ENCODE data around the gene CYP24A1.

The CYP24A1 gene

GRCh38 chr20:54212871-54213270 is 39.1 kb upstream of the CYP24A1 start:
- ChIA-PET CTCF (interaction anchor here (1.0 to 19.1 kb wide), 6 partner anchors 10 to 439 kb away, joined by 3 to 1179 read pairs (median 32); no protein-coding TSS in a partner anchor), POLR2A (interaction anchor here (0.6 kb wide), 1 partner anchor 338 kb away, joined by 3 read pairs; no protein-coding TSS in a partner anchor)
- DNase-seq (ENCODE audit: low read depth, low spot score): no peak
- TF ChIP-seq, protein P1, sequence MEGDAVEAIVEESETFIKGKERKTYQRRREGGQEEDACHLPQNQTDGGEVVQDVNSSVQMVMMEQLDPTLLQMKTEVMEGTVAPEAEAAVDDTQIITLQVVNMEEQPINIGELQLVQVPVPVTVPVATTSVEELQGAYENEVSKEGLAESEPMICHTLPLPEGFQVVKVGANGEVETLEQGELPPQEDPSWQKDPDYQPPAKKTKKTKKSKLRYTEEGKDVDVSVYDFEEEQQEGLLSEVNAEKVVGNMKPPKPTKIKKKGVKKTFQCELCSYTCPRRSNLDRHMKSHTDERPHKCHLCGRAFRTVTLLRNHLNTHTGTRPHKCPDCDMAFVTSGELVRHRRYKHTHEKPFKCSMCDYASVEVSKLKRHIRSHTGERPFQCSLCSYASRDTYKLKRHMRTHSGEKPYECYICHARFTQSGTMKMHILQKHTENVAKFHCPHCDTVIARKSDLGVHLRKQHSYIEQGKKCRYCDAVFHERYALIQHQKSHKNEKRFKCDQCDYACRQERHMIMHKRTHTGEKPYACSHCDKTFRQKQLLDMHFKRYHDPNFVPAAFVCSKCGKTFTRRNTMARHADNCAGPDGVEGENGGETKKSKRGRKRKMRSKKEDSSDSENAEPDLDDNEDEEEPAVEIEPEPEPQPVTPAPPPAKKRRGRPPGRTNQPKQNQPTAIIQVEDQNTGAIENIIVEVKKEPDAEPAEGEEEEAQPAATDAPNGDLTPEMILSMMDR (IDR thresholded peaks at IDR 0.05; ENCODE audit: insufficient read depth, low read length, missing control alignments): no peak
- no peak overlapping the region for H3K4me3 ChIP-seq (ENCODE audit: low read depth, low read length)

GRCh38 chr20:54212226-54212625 is 38.4 kb upstream of the CYP24A1 start:
- TF ChIP-seq, protein P1 (IDR thresholded peaks at IDR 0.05; ENCODE audit: insufficient read depth, low read length, missing control alignments): no peak
- DNase-seq (ENCODE audit: low read depth, low spot score): no peak
- no peak overlapping the region for H3K4me3 ChIP-seq (ENCODE audit: low read depth, low read length)
- CTCF ChIA-PET: interaction anchor here (1.0 to 19.1 kb wide), 5 partner anchors 12 to 435 kb away, joined by 3 to 1179 read pairs (median 52); no protein-coding TSS in a partner anchor
- POLR2A ChIA-PET: no interaction called here

GRCh38 chr20:54209216-54209813 is 35.5 kb upstream of the CYP24A1 start:
- CTCF ChIA-PET: interaction anchor here (1.6 to 19.1 kb wide), 9 partner anchors 9 to 441 kb away, joined by 4 to 1179 read pairs (median 8); no protein-coding TSS in a partner anchor
- peak overlapping the region; percentile 98 for H3K4me3 ChIP-seq (ENCODE audit: low read depth, low read length)
- DNase-seq (ENCODE audit: low read depth, low spot score): no peak
- TF ChIP-seq, protein P1 (IDR thresholded peaks at IDR 0.05; ENCODE audit: insufficient read depth, low read length, missing control alignments): no peak
- POLR2A ChIA-PET: interaction anchor here (0.6 kb wide), 1 partner anchor 167 kb away, joined by 4 read pairs; no protein-coding TSS in a partner anchor

GRCh38 chr20:54208548-54209176 is 34.9 kb upstream of the CYP24A1 start:
- TF ChIP-seq, protein P1 (IDR thresholded peaks at IDR 0.05; ENCODE audit: insufficient read depth, low read length, missing control alignments): no peak
- peak overlapping the region; percentile 98 for H3K4me3 ChIP-seq (ENCODE audit: low read depth, low read length)
- POLR2A ChIA-PET: interaction anchor here (0.6 kb wide), 1 partner anchor 167 kb away, joined by 4 read pairs; no protein-coding TSS in a partner anchor
- DNase-seq (ENCODE audit: low read depth, low spot score): peak; percentile 17
- CTCF ChIA-PET: interaction anchor here (0.6 to 19.1 kb wide), 28 partner anchors 9 to 443 kb away, joined by 3 to 1179 read pairs (median 4); no protein-coding TSS in a partner anchor

GRCh38 chr20:54207743-54208547 is 34.2 kb upstream of the CYP24A1 start, which contains the start of gene PFDN4:
TSS of gene PFDN4 (plus strand) at chr20:54208087. CDS start at chr20:54208101, 14 bp downstream.
- peak; percentile 10 for DNase-seq (ENCODE audit: low read depth, low spot score)
- peak within 1 kb of the TSS; percentile 98 for H3K4me3 ChIP-seq (ENCODE audit: low read depth, low read length)
- POLR2A ChIA-PET: no interaction called here
- CTCF ChIA-PET: interaction anchor here (0.6 to 19.1 kb wide), 34 partner anchors 8 to 444 kb away, joined by 3 to 1179 read pairs (median 4); no protein-coding TSS in a partner anchor
- TF ChIP-seq, protein P1 (IDR thresholded peaks at IDR 0.05; ENCODE audit: insufficient read depth, low read length, missing control alignments): peak; percentile 89
